ENCODE results near the gene MLX. TPM values are rescaled to one million over a fixed set of nuclear protein-coding genes. Genes with fewer than 3 reads are reported as not detected.

MLX gene
- total RNA-seq, 1 donor from 2014 or later: 47.1 TPM

DNA sequence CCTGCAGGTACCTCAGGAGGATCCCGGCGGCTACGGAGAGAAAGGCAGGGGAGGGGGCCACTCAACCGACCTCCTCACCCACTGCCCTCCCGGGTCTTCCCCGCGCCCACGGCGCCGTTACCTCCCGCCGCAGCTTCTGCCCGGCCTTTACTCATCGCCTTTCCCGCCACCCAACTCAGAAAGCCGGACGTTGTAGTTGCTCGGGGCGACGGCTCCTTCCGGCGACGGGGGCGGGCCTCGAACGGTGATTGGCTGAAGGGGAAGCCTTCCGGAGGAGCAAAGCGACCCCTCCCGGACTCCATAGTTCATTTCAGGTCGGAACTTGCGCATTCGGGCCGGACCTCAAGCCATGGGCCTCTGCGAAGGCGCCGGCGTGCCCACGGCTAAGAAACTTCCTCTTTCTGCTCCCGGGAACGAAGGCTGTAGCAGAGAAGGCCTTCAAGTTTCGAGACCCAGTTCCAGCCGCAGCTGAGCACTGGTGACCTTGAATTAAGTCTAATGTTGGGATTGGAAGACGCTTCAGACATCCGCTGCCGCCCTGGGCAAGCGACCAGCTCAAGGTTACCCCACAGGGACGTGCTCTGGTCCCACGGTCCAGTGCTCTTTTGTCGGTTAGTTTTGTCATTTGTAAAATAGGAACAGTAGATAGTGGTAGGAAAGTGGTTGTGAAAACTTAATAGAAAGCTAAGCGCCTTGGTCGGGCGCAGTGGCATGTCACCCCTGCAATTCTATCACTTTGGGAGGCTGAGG is 10.8 kb downstream of the MLX start, which contains the start of gene PSMC3IP:
TSS of gene PSMC3IP (minus strand) at position 198 of the 750 bp plus-strand sequence. CDS start at position 155, 43 bp downstream.
- peak; percentile 94 for DNase-seq (ENCODE audit: low read depth)

DNA sequence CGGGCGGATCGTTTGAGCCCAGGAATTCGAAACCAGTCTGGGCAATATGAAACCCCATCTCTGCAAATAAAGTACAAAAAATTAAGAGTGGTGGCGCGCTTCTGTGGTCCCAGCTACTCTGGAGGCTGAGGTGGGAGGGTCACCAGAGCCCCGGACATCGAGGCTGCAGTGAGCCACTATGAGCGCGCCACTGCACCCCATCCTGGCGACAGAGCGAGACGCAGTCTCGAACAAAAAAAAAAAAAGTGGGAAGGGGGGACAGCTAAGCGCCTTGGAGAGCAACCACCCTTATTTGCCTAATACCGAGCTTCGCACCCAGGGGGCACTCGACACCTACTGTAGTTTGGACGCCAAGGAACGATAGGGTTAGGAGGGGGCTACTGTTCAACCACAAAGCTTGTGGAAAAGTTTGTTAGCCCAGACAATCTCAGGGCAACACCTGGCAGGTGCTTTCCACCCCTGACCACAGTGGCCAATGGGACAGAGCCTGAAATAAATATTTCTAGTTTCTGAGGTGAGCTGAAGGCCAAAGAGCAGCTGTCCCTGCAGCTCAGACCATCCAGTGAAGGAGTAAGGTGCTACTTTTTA is 11.5 kb downstream of the MLX start:
- DNase-seq (ENCODE audit: low read depth): peak; percentile 81

DNA sequence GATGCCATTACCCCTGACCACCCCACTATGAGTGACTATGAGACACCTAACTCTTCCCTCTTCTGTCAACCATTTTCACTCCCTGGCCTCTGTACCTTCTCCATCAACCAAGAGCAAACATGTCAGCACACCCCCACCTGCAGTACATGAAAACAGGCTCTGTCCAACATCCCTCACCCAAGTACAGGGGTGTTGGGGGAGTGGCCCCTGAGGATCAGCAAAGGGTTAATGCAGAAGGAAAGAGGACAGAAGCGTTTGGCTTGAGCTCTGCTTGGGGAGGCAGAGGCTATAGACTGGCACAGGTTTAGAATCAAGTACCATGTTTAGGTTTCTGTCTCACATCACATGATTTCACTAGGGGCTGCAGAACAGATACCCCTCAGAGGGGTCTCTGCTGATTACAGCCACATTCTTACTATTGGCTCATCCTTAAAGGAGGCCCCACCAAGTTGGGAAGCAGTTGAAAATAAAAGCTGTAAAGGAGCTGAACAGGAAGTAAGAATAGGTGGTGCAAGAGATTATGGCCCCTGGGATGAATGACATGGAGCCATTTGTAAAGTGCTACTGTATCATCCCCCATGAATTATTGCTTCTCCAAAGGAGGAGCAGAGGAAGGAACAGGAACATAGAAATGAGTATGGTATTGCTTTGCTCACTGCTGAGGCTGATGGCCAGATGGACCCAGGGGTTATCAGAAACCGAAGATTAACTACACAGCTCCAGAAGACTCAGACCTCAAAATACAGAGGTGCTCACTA is 13.1 kb downstream of the MLX start:
- no peak for DNase-seq (ENCODE audit: low read depth)

DNA sequence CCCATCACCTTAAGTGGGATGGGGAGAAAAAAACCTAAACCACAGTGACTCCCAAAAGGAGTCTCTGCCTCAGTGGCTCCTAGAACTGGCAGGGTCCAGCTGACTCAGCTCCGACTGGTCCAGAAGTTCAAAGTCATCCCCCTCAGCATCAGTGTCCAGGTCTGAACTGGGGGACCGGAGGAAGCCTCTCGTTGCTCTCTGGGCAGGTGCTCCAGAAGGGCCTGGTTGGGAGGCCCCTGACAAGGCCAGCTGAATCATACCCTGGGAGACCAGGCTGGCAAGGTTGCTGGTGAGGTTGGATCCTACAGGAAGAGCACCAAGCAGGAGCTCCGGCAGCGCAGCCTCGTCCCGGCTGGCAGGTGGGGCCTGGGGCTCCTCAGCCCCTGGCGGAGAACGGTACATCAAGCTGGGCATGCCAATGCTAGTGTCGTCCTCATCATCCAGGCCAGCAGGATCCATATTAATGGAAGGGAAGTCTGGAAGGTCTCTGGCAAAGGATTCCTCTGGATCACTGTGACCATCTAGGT is 14.9 kb downstream of the MLX start:
- DNase-seq (ENCODE audit: low read depth): no peak

DNA sequence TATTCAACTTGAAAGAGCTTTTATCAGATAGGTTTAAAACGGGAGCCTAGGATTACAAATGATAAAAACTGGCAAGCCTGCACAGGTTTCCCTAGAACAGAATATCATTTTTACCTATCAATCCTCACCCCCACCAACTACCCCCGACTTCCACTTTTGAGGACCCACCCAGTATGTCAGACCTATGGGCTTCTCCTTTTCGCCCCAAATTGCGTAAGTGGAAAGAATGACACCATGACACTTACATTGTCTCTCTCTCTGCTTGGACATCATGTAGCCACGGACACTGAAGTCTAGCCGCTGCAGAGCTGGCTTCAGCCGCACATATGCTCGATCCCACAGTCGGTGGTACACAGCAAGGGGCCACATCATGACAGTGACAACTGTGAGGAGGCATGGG is 18.0 kb downstream of the MLX start:
- DNase-seq (ENCODE audit: low read depth): no peak

- no peak for DNase-seq (ENCODE audit: low read depth)
These were observed 18.5 kb downstream of the MLX start for GRCh38 chr17:42585353-42585752.

GRCh38 chr17:42586514-42587230 is 19.8 kb downstream of the MLX start:
- no peak for DNase-seq (ENCODE audit: low read depth)

DNA sequence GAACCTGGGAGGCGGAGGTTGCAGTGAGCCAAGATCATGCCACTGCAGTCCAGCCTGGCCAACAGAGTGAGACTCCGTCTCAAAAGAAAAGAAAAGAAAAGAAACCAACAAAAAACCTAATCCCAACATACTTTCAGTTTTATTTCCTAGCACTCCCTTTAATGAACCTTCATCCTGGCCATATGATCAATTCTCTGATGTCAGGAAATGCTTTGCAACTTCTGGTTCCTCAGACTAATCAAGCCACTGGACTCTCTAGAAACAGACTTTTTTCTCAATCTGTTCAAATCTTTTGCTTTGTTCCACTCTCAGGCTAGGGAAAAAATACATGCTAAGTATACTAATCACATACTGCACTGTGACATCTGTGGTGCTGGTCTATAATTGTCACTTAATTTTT is 24.0 kb downstream of the MLX start:
- no peak for DNase-seq (ENCODE audit: low read depth)

DNA sequence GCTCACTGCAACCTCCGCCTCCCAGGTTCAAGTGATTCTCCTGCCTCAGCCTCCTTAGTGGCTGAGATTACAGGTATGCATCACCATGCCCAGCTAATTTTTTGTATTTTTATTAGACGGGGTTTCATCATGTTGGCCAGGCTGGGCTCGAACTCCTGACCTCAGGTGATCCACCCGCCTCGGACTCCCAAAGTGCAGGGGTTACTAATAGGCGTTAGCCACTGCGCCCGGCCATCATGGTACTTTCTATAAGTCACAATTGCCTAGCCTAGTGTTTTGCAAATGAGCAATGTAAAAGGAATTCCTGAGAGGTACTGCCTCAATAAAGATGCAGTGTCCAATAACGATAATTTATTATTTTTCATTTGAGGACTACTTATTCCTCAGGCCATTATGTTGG is 24.5 kb downstream of the MLX start:
- no peak for DNase-seq (ENCODE audit: low read depth)

GRCh38 chr17:42596386-42596785 is 29.5 kb downstream of the MLX start:
- no peak for DNase-seq (ENCODE audit: low read depth)

GRCh38 chr17:42598905-42599304 is 32.0 kb downstream of the MLX start:
- DNase-seq (ENCODE audit: low read depth): peak; percentile 29

- no peak for DNase-seq (ENCODE audit: low read depth)
These were observed 36.4 kb downstream of the MLX start for GRCh38 chr17:42603318-42603717.

DNA sequence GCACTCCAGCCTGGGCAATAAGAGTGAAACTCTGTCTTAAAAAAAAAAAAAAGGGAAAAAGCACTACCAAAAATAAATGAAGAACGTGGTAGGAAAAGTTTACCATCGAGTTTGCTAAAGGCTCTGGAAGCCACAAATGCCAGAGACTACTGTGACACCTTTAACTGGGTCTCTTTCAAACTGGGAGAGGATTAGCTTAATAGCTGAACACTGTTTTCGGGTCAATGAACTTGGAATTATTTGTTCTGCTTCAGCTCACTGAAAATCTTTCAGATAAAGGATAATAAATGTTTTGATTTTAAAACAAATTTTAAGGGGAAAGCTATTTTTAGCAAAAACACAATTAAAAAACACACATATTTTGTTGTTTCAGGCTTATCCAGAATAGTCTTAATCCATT is 40.9 kb downstream of the MLX start:
- no peak for DNase-seq (ENCODE audit: low read depth)

DNA sequence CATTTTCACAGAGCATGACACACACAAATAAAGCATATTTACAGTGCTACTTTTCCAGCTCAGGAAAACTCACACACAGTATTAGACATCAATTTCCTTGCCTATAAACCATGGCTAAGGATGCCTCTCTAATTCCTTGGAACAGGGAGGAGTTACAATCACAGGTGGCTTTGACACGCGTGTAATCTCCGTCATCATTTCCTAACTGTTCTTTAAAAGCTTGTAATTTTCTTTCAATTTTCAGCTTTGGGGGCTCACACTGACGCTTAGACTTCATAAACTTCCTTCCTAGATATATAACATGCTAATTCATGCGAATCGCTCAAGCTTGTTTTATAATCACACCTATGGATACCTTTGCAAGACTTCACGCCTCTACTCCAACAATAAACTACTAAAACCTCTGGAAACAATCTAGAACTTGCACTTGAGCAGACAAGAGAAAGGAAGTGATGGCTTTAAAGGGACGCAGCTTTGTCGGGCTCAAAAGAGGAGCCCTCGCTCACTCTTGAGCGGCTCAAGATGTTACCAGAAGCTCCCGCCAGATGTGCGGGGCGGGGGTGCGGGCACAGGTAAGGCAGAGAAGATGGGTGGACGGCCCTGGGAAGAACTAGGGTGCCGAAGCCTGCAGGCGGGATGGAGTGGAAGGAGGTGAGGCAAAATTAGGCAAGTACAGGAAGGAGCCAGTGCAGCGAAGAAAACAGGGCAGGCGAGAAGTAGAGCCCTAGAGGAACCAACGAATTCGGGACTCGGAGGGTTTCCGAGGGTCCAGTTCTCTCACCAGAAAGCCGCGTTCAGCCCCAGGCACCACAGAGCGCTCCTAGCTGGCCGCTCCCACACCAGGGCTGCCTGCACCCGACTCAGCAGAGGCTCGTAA is 41.6 kb downstream of the MLX start:
- DNase-seq (ENCODE audit: low read depth): no peak

DNA sequence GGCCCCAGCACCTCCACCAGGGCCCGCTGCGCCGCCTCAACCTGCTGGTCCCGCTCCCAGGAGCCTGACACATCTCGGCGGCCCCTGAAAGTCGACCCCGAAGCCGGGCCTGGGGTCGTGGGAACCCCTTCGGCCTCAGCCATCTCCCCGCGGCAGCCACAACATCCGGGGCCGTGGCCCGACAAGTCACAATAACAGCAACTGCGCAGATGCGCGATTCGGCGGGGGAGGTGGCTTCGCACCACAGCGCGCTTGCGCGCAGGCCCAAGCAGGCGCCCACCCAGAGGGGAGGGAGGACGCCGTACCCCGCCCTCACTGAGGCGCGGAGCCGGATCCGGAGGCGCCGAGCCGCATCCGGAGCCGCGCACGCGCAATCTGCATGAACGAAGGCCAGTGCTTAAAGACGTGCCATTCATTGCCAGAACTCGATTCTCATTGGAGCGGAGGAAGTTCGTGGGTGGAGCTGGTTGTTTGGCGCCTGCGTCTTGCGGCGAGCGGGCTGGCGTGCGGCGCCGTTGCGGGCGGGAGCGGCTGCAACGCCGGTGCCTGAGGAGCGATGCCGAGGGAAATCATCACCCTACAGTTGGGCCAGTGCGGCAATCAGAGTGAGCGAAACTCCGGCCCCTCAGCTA is 42.4 kb downstream of the MLX start, which contains the start of the genes RETREG3 and TUBG1:
TSS of gene RETREG3 (minus strand) at position 193 of the 632 bp plus-strand sequence. CDS start at position 143, 50 bp downstream.
TSS of gene TUBG1 (plus strand) at position 502 of the 632 bp plus-strand sequence. CDS start at position 557, 55 bp downstream.
- DNase-seq (ENCODE audit: low read depth): peak; percentile 100

- DNase-seq (ENCODE audit: low read depth): peak; percentile 79
These were observed 43.2 kb downstream of the MLX start for GRCh38 chr17:42609814-42610801.

- DNase-seq (ENCODE audit: low read depth): no peak
These were observed 45.1 kb downstream of the MLX start for GRCh38 chr17:42612013-42612412.

- no peak for DNase-seq (ENCODE audit: low read depth)
These were observed 46.9 kb downstream of the MLX start for GRCh38 chr17:42613699-42614295.

Data from myocyte (in vitro differentiated cells).